ENCODE measurements around the gene LRRC74A. TPM values are rescaled to one million over a fixed set of nuclear protein-coding genes. Genes with fewer than 3 reads are reported as not detected.

LRRC74A gene
- total RNA-seq, 6 experiments from 2014 or later = not detected

GRCh38 chr14:76900682-76901081 lies 74.5 kb downstream of the LRRC74A start:
- no peak overlapping the region for H3K27ac ChIP-seq
- ATAC-seq (no peak), DNase-seq (no peak)
- H3K27me3 ChIP-seq = no peaks in the 10 kb centered on the region
- WGBS (ENCODE audit: insufficient coverage, low coverage, low lambda C conversion rate, missing lambda C conversion rate) = 71% methylated on average over 4 of the region's 4 CpGs
- intact Hi-C loops (cut with DNase I) = no loop called here
- no peak for TF ChIP-seq POLR2A (IDR thresholded peaks at IDR 0.05)
- TF ChIP-seq CTCF (IDR thresholded peaks at IDR 0.05) = no peak
- H3K36me3 ChIP-seq = no peaks in the 10 kb centered on the region
- H3K9me3 ChIP-seq = no peaks in the 10 kb centered on the region
- no peak overlapping the region for H3K4me3 ChIP-seq
- H3K4me1 ChIP-seq = no peaks in the 10 kb centered on the region

- H3K27ac ChIP-seq = no peak overlapping the region
- WGBS (ENCODE audit: insufficient coverage, low coverage, low lambda C conversion rate, missing lambda C conversion rate) = 62% methylated on average over 6 of the region's 6 CpGs
- H3K36me3 ChIP-seq = no peaks in the 10 kb centered on the region
- H3K9me3 ChIP-seq = no peaks in the 10 kb centered on the region
- peak in 1 of 3 donors; percentile 22 for DNase-seq
- intact Hi-C loops (cut with DNase I) = no loop called here
- no peaks in the 10 kb centered on the region for H3K27me3 ChIP-seq
- H3K4me3 ChIP-seq = no peak overlapping the region
- no peaks in the 10 kb centered on the region for H3K4me1 ChIP-seq
- TF ChIP-seq POLR2A (IDR thresholded peaks at IDR 0.05) (no peak), CTCF (IDR thresholded peaks at IDR 0.05) (no peak)
- ATAC-seq = no peak
These were observed 75.2 kb downstream of the LRRC74A start for GRCh38 chr14:76901171-76902055.

DNA sequence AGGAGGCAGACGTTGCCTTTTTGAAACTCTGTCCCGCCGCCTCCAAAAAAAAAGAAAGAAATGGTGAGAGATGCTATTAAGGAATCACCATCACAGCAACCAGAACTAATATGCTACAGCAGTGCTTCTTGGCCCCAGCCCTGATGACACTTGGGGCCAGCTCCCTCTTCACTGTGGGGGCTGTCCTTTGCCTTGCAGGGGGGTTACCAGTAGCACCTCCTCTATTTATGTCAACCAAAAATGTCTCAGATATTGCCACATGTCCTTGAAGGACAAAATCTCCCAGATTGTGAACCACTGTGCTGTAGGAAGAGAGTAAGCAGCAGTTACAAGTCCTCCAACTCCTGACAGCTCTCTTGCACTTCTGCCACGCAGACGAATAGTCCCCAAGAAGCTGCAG lies 76.4 kb downstream of the LRRC74A start:
- no peak for TF ChIP-seq POLR2A (IDR thresholded peaks at IDR 0.05)
- TF ChIP-seq CTCF (IDR thresholded peaks at IDR 0.05) = no peak
- H3K4me1 ChIP-seq = no peaks in the 10 kb centered on the region
- H3K36me3 ChIP-seq = no peaks in the 10 kb centered on the region
- H3K9me3 ChIP-seq = no peaks in the 10 kb centered on the region
- H3K27me3 ChIP-seq = no peaks in the 10 kb centered on the region
- WGBS (ENCODE audit: insufficient coverage, low coverage, low lambda C conversion rate, missing lambda C conversion rate) = 34% methylated on average over 3 of the region's 5 CpGs
- DNase-seq (no peak), ATAC-seq (no peak)
- no peak overlapping the region for H3K4me3 ChIP-seq
- no peak overlapping the region for H3K27ac ChIP-seq
- intact Hi-C loops (cut with DNase I) = no loop called here

GRCh38 chr14:76904100-76904739 lies 78.0 kb downstream of the LRRC74A start:
- ATAC-seq (peak in 3 of 4 donors; percentile 23 to 49 (median 36)), DNase-seq (no peak)
- Histone ChIP-seq H3K4me1 (no peaks in the 10 kb centered on the region), H3K9me3 (no peaks in the 10 kb centered on the region), H3K36me3 (no peaks in the 10 kb centered on the region), H3K4me3 (no peak overlapping the region), H3K27ac (no peak overlapping the region), H3K27me3 (no peaks in the 10 kb centered on the region)
- intact Hi-C loops (cut with DNase I) = no loop called here
- 70% methylated on average over 13 of the region's 19 CpGs for WGBS (ENCODE audit: insufficient coverage, low coverage, low lambda C conversion rate, missing lambda C conversion rate)
- no peak for TF ChIP-seq POLR2A (IDR thresholded peaks at IDR 0.05)
- TF ChIP-seq CTCF (IDR thresholded peaks at IDR 0.05) = no peak

All from right lobe of liver (tissue), 6 donors.